Smooth muscle cell (in vitro differentiated cells): ENCODE results near the gene LDLRAP1. TPM values are rescaled to one million over a fixed set of nuclear protein-coding genes. Genes with fewer than 3 reads are reported as not detected.

Experiments used
- DNase-seq: peaks from one replicate; lab custom pipeline; 2025; ENCODE audit not compliant: unreplicated experiment; lab: John Stamatoyannopoulos, UW
- H2AFZ ChIP-seq: fragments of 200-600 bp; sonication (generic); 2 replicates; pipeline ENCODE4 v1.6.0; 2016; ENCODE audit warnings: antibody characterized with exemption, low read depth, mild to moderate bottlenecking
- H3F3A ChIP-seq: fragments of 200-600 bp; sonication (generic); 2 replicates; pipeline ENCODE4 v1.6.0; 2017; ENCODE audit warnings: antibody characterized with exemption, low read depth
- H3K27ac ChIP-seq: fragments of 200-600 bp; sonication (generic); 2 replicates; pipeline ENCODE4 v1.5.1; 2016; ENCODE audit warnings: low read depth, mild to moderate bottlenecking
- H3K27me3 ChIP-seq: fragments of 200-600 bp; sonication (generic); 2 replicates; pipeline ENCODE4 v1.6.1; 2016; ENCODE audit warnings: low read depth, mild to moderate bottlenecking
- H3K36me3 ChIP-seq: fragments of 200-600 bp; sonication (generic); 2 replicates; pipeline ENCODE4 v1.5.1; 2016; ENCODE audit warnings: low read depth
- H3K4me1 ChIP-seq: fragments of 200-600 bp; sonication (generic); 2 replicates; pipeline ENCODE4 v1.5.1; 2016; ENCODE audit warnings: low read depth
- H3K4me2 ChIP-seq: fragments of 200-600 bp; sonication (generic); 2 replicates; pipeline ENCODE4 v1.6.0; 2016; ENCODE audit warnings: mild to moderate bottlenecking
- H3K4me3 ChIP-seq: fragments of 200-600 bp; sonication (generic); 2 replicates; pipeline ENCODE4 v1.5.1; 2016; ENCODE audit warnings: mild to moderate bottlenecking
- H3K79me2 ChIP-seq: fragments of 200-600 bp; sonication (generic); 2 replicates; pipeline ENCODE4 v1.6.0; 2016; ENCODE audit warnings: low read depth, mild to moderate bottlenecking
- H3K9ac ChIP-seq: fragments of 200-600 bp; sonication (generic); 2 replicates; pipeline ENCODE4 v1.6.0; 2016; ENCODE audit warnings: low read depth
- H3K9me3 ChIP-seq: fragments of 200-600 bp; sonication (generic); replicated peaks from 2 replicates; pipeline ENCODE4 v1.5.1; 2016; ENCODE audit warnings: low read depth
- H4K20me1 ChIP-seq: fragments of 200-600 bp; sonication (generic); 2 replicates; pipeline ENCODE4 v1.6.0; 2016; ENCODE audit warnings: low read depth
- CTCF ChIP-seq: fragments of 200-600 bp; sonication (generic); IDR thresholded peaks from 2 replicates; pipeline ENCODE4 v1.5.1; 2017; ENCODE audit warnings: borderline replicate concordance, mild to moderate bottlenecking, antibody characterized with exemption; ENCODE audit not compliant: insufficient read depth, poor library complexity, severe bottlenecking
- WGBS: methylation state at CpG from one replicate; pipeline ENCODE4 v1.1.7; 2016; ENCODE audit warnings: low lambda C conversion rate; 5-methylcytosine and 5-hydroxymethylcytosine counted together
- polyA plus RNA-seq: library from polyadenylated mRNA; unstranded; fragments of >200 nt; fragmentation: Nextera tagmentation; extraction: Ambion mirVana; gene quantifications from 2 replicates; pipeline ENCODE4 v1.2.1, GENCODE V29; 2016
- total RNA-seq: library from RNA; depleted of rRNA; stranded (reverse); fragments of >200 nt; gene quantifications from 2 replicates; pipeline ENCODE4 v1.2.3, GENCODE V29; 2014

Gene LDLRAP1
- total and polyA plus RNA-seq, 2 experiments from 2014 or later, result 19.5 to 39.0 TPM

GRCh38 chr1:25501235-25502058, 42.0 kb upstream of the LDLRAP1 start:
- no peak for DNase-seq
- peaks cover 13% of the 10 kb centered on the region for H3K36me3 ChIP-seq
- 42% methylated on average over 7 of the region's 7 CpGs for WGBS
- H3F3A ChIP-seq, result peaks cover 33% of the 10 kb centered on the region
- H3K9me3 ChIP-seq, result no peaks in the 10 kb centered on the region
- H3K27me3 ChIP-seq, result no peaks in the 10 kb centered on the region
- no peak overlapping the region for H2AFZ ChIP-seq
- peak overlapping the region; percentile 47 for H3K4me2 ChIP-seq
- TF ChIP-seq CTCF, result peak; percentile 30
- peaks cover 28% of the 10 kb centered on the region for H3K4me1 ChIP-seq
- no peaks in the 10 kb centered on the region for H3K79me2 ChIP-seq
- H3K9ac ChIP-seq, result no peak overlapping the region
- H3K27ac ChIP-seq, result peak overlapping the region; percentile 79
- H3K4me3 ChIP-seq, result no peak overlapping the region
- H4K20me1 ChIP-seq, result no peaks in the 10 kb centered on the region

GRCh38 chr1:25502957-25503356, 40.4 kb upstream of the LDLRAP1 start:
- Histone ChIP-seq H3K4me2 (peak overlapping the region; percentile 6), H3K9ac (no peak overlapping the region), H3K36me3 (peaks cover 9% of the 10 kb centered on the region), H4K20me1 (no peaks in the 10 kb centered on the region), H3K79me2 (no peaks in the 10 kb centered on the region), H3F3A (peaks cover 33% of the 10 kb centered on the region), H3K27me3 (no peaks in the 10 kb centered on the region), H3K4me1 (peaks cover 30% of the 10 kb centered on the region), H3K4me3 (no peak overlapping the region), H2AFZ (no peak overlapping the region), H3K27ac (peak overlapping the region; percentile 79), H3K9me3 (no peaks in the 10 kb centered on the region)
- WGBS, result 34% methylated on average over 4 of the region's 4 CpGs
- TF ChIP-seq CTCF, result no peak
- no peak for DNase-seq

- 83% methylated on average over 12 of the region's 12 CpGs for WGBS
- peaks cover 30% of the 10 kb centered on the region for H3K4me1 ChIP-seq
- H2AFZ ChIP-seq, result no peak overlapping the region
- H3K79me2 ChIP-seq, result no peaks in the 10 kb centered on the region
- H3K36me3 ChIP-seq, result peaks cover 1% of the 10 kb centered on the region
- H4K20me1 ChIP-seq, result no peaks in the 10 kb centered on the region
- no peak for DNase-seq
- H3F3A ChIP-seq, result peaks cover 31% of the 10 kb centered on the region
- peak overlapping the region; percentile 79 for H3K27ac ChIP-seq
- no peak overlapping the region for H3K4me3 ChIP-seq
- peak overlapping the region; percentile 6 for H3K4me2 ChIP-seq
- no peaks in the 10 kb centered on the region for H3K9me3 ChIP-seq
- no peaks in the 10 kb centered on the region for H3K27me3 ChIP-seq
- peak; percentile 47 for TF ChIP-seq CTCF
- no peak overlapping the region for H3K9ac ChIP-seq
These were observed 39.6 kb upstream of the LDLRAP1 start for GRCh38 chr1:25503551-25504426.
